BE2C (cell line): Measurements from ENCODE around the gene SH3TC1.

Source experiments
- DNase-seq: peaks from one replicate; pipeline ENCODE4 v3.0.0-alpha.2; 2020
- H3K27me3 ChIP-seq: fragments of 250-450 bp; sonication (Bioruptor Pico); 2 replicates; pipeline ENCODE4 v1.5.1; 2020; ENCODE audit warnings: mild to moderate bottlenecking
- H3K36me3 ChIP-seq: fragments of 250-450 bp; sonication (Bioruptor Pico); 2 replicates; pipeline ENCODE4 v1.5.1; 2020; ENCODE audit warnings: mild to moderate bottlenecking
- H3K4me1 ChIP-seq: fragments of 250-450 bp; sonication (Bioruptor Pico); 2 replicates; pipeline ENCODE4 v1.5.1; 2020
- H3K4me3 ChIP-seq: 2 replicates; pipeline ENCODE4 v1.5.1; 2011; ENCODE audit warnings: low read depth, low read length
- H3K9me3 ChIP-seq: fragments of 250-450 bp; sonication (Bioruptor Pico); 2 replicates; pipeline ENCODE4 v1.5.1; 2020
- CTCF ChIP-seq: IDR thresholded peaks from 2 replicates; pipeline ENCODE4 v1.5.1; 2012; ENCODE audit warnings: mild to moderate bottlenecking, low read depth, low read length

SH3TC1 gene

GRCh38 chr4:8181844-8182243 lies 17.2 kb upstream of the SH3TC1 start:
- Histone ChIP-seq H3K27me3 (no peaks in the 10 kb centered on the region), H3K4me3 (no peak overlapping the region), H3K9me3 (no peaks in the 10 kb centered on the region), H3K36me3 (no peaks in the 10 kb centered on the region), H3K4me1 (peaks cover 11% of the 10 kb centered on the region)
- no peak for DNase-seq
- no peak for TF ChIP-seq CTCF

DNA sequence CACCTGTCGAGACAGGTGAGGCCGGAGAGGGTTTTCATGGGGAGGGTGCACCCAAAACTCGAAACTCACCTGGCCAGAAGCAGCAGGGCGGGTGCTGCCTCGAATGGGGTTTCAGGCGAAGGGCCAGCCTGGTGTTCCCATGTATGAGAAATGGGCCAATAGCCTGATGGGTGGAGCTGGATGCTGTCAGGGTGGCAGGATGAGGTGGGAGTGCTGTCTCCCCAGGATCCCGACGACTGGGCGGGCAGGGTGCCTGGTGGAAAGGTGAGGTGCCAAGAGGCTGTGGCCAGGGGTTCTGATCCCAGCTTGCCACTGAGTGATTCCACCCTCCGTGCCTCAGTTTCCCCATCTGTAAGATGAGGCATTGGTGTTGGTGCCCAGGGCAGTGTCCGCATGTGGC lies 16.8 kb upstream of the SH3TC1 start:
- no peak for DNase-seq
- H3K4me1 ChIP-seq = peaks cover 7% of the 10 kb centered on the region

GRCh38 chr4:8182858-8183725 lies 16.0 kb upstream of the SH3TC1 start:
- DNase-seq = no peak
- H3K36me3 ChIP-seq = no peaks in the 10 kb centered on the region
- no peaks in the 10 kb centered on the region for H3K27me3 ChIP-seq
- H3K4me3 ChIP-seq = no peak overlapping the region
- peaks cover under 1% of the 10 kb centered on the region; the same call in 1 of the 2 replicates for H3K4me1 ChIP-seq
- no peaks in the 10 kb centered on the region for H3K9me3 ChIP-seq
- TF ChIP-seq CTCF = no peak

More for the DNA sequence above, 16.8 kb upstream of the SH3TC1 start:
- H3K4me3 ChIP-seq = no peak overlapping the region
- H3K36me3 ChIP-seq = no peaks in the 10 kb centered on the region
- no peaks in the 10 kb centered on the region for H3K9me3 ChIP-seq
- no peaks in the 10 kb centered on the region for H3K27me3 ChIP-seq
- no peak for TF ChIP-seq CTCF

- H3K9me3 ChIP-seq = no peaks in the 10 kb centered on the region
- DNase-seq = no peak
- H3K36me3 ChIP-seq = no peaks in the 10 kb centered on the region
- TF ChIP-seq CTCF = no peak
- no peaks in the 10 kb centered on the region for H3K27me3 ChIP-seq
- H3K4me1 ChIP-seq = peaks cover 3% of the 10 kb centered on the region; the same call in 1 of the 2 replicates
- no peak overlapping the region for H3K4me3 ChIP-seq
These were observed 15.0 kb upstream of the SH3TC1 start for GRCh38 chr4:8184061-8184460.

DNA sequence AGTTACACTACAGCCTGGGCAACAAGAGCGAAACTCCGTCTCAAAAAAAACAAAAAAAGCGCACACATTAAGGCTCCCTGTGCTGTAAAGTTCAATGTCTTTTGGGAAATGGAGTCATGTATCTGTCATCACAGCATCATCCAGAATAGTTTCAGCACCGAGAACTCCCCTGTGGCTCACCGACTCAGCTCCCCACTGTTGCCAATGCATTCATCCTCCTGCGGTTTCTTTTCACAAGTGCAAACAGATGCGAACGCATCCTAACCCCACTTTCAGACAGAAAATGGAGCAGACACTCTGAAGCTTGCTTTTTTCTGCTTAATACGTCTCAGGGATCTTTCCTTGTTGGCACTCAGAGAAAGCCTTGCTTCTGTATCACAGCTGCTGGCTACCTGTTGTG lies 13.8 kb upstream of the SH3TC1 start:
- Histone ChIP-seq H3K4me3 (no peak overlapping the region), H3K4me1 (peaks cover 3% of the 10 kb centered on the region; the same call in 1 of the 2 replicates)
- no peak for DNase-seq

More for the DNA sequence above, 13.8 kb upstream of the SH3TC1 start:
- no peaks in the 10 kb centered on the region for H3K36me3 ChIP-seq
- no peaks in the 10 kb centered on the region for H3K9me3 ChIP-seq
- TF ChIP-seq CTCF = no peak
- H3K27me3 ChIP-seq = no peaks in the 10 kb centered on the region
